Endodermal cell (in vitro differentiated cells): ENCODE measurements around the gene SIK1. TPM values are rescaled to one million over a fixed set of nuclear protein-coding genes. Genes with fewer than 3 reads are reported as not detected.
A peak's percentile ranks its signal among the peaks of the same experiment; 100 is the strongest.

Source experiments
- DNase-seq: peaks from one replicate; pipeline ENCODE4 v3.0.0-alpha.2; 2017
- H3K27ac ChIP-seq: 2 replicates; pipeline ENCODE4 v1.5.1; 2013; ENCODE audit warnings: mild to moderate bottlenecking, low read depth, low read length, moderate library complexity
- H3K27me3 ChIP-seq: 2 replicates; pipeline ENCODE4 v1.6.1; 2013; ENCODE audit warnings: mild to moderate bottlenecking, low read length, moderate library complexity; ENCODE audit not compliant: insufficient read depth, control insufficient read depth, poor library complexity, severe bottlenecking
- H3K36me3 ChIP-seq: 2 replicates; pipeline ENCODE4 v1.7.0; 2013; ENCODE audit warnings: mild to moderate bottlenecking, low read length, moderate library complexity; ENCODE audit not compliant: control insufficient read depth, insufficient read depth
- H3K4me1 ChIP-seq: one replicate; pipeline ENCODE4 v1.7.0; 2013; ENCODE audit warnings: low read length; ENCODE audit not compliant: control insufficient read depth, insufficient read depth
- H3K4me3 ChIP-seq: 2 replicates; pipeline ENCODE4 v1.5.1; 2013; ENCODE audit warnings: mild to moderate bottlenecking, low read length, moderate library complexity
- H3K9ac ChIP-seq: 2 replicates; pipeline ENCODE4 v1.6.1; 2013; ENCODE audit warnings: mild to moderate bottlenecking, low read length, moderate library complexity; ENCODE audit not compliant: poor library complexity, severe bottlenecking; ENCODE audit errors: extremely low read depth
- H3K9me3 ChIP-seq: 2 replicates; pipeline ENCODE4 v1.6.1; 2013; ENCODE audit warnings: mild to moderate bottlenecking, low read length, moderate library complexity; ENCODE audit not compliant: control insufficient read depth
- H3K27ac Mint-ChIP-seq: 2 replicates; pipeline ENCODE4 v1.8.0; 2020; ENCODE audit warnings: mixed read lengths
- H3K27me3 Mint-ChIP-seq: 2 replicates; pipeline ENCODE4 v1.8.0; 2021; ENCODE audit warnings: mild to moderate bottlenecking, mixed read lengths; ENCODE audit not compliant: insufficient read depth
- H3K36me3 Mint-ChIP-seq: 2 replicates; pipeline ENCODE4 v1.8.0; 2020; ENCODE audit warnings: low read depth, mixed read lengths
- H3K4me1 Mint-ChIP-seq: 2 replicates; pipeline ENCODE4 v1.8.0; 2020; ENCODE audit warnings: mixed read lengths
- H3K4me3 Mint-ChIP-seq: 2 replicates; pipeline ENCODE4 v1.8.0; 2020; ENCODE audit warnings: mild to moderate bottlenecking, moderate library complexity, mixed read lengths
- H3K9me3 Mint-ChIP-seq: 2 replicates; pipeline ENCODE4 v1.8.0; 2020; ENCODE audit warnings: mild to moderate bottlenecking, mixed read lengths
- CTCF ChIP-seq: fragments of 200-600 bp; sonication (generic); conservative IDR thresholded peaks from 2 replicates; pipeline ENCODE4 v1.5.0; 2021; ENCODE audit warnings: antibody characterized with exemption, mild to moderate bottlenecking
- WGBS, 2 experiments: methylation state at CpG; one replicate each; pipeline versions ENCODE4 v1.1.5 to v1.1.7; 2013; ENCODE audit warnings: missing lambda C conversion rate in 2 of 2, mixed read lengths in 1 of 2; ENCODE audit not compliant: insufficient coverage in 1 of 2, insufficient read length in 1 of 2; 5-methylcytosine and 5-hydroxymethylcytosine counted together
- total RNA-seq, 2 donors: library from RNA; stranded (reverse); fragmentation: NEBNext Ultra II Directional in 1 of 2; extraction: Animal tissue kit (Norgen Biotek cat#: 25700) in 1 of 2; gene quantifications; 2 replicates in 1 of 2; 3 replicates in 1 of 2; pipeline ENCODE4 v1.2.1, GENCODE V29; 2021

Gene SIK1
- total RNA-seq, 2 donors from 2014 or later = 3.5 to 3.8 TPM

- H3K27ac ChIP-seq = no peak overlapping the region
- Mint-ChIP-seq H3K4me3 (no peak overlapping the region), H3K27me3 (no peaks in the 10 kb centered on the region), H3K9me3 (no peaks in the 10 kb centered on the region), H3K36me3 (no peaks in the 10 kb centered on the region), H3K4me1 (peaks cover 2% of the 10 kb centered on the region), H3K27ac (no peak overlapping the region)
- H3K4me1 ChIP-seq = no peaks in the 10 kb centered on the region
- no peaks in the 10 kb centered on the region for H3K36me3 ChIP-seq
- TF ChIP-seq CTCF = no peak
- no peaks in the 10 kb centered on the region for H3K27me3 ChIP-seq
- no peak overlapping the region for H3K9ac ChIP-seq
- DNase-seq = no peak
- no peaks in the 10 kb centered on the region for H3K9me3 ChIP-seq
- WGBS, 2 experiments = 95 to 100% methylated on average over 7 to 9 of the region's 9 CpGs
- no peak overlapping the region for H3K4me3 ChIP-seq
These were observed 55.1 kb downstream of the SIK1 start for GRCh38 chr21:43371786-43372185.

- no peaks in the 10 kb centered on the region for H3K36me3 ChIP-seq
- no peaks in the 10 kb centered on the region for H3K36me3 Mint-ChIP-seq
- H3K4me3 ChIP-seq = no peak overlapping the region
- no peaks in the 10 kb centered on the region for H3K9me3 ChIP-seq
- no peak for DNase-seq
- no peaks in the 10 kb centered on the region for H3K4me1 Mint-ChIP-seq
- H3K27me3 ChIP-seq = no peaks in the 10 kb centered on the region
- no peak overlapping the region for H3K27ac ChIP-seq
- no peak overlapping the region for H3K4me3 Mint-ChIP-seq
- H3K27ac Mint-ChIP-seq = no peak overlapping the region
- no peaks in the 10 kb centered on the region for H3K27me3 Mint-ChIP-seq
- H3K4me1 ChIP-seq = no peaks in the 10 kb centered on the region
- no peak for TF ChIP-seq CTCF
- no peak overlapping the region for H3K9ac ChIP-seq
- no peaks in the 10 kb centered on the region for H3K9me3 Mint-ChIP-seq
- 33 to 68% methylated on average over 1 to 2 of the region's 2 CpGs for WGBS, 2 experiments
These were observed 55.9 kb downstream of the SIK1 start for GRCh38 chr21:43370888-43371570.

GRCh38 chr21:43370091-43370658 lies 56.8 kb downstream of the SIK1 start:
- Histone ChIP-seq H3K9ac (no peak overlapping the region), H3K27ac (peak overlapping the region; percentile 66), H3K4me3 (no peak overlapping the region), H3K36me3 (no peaks in the 10 kb centered on the region), H3K9me3 (no peaks in the 10 kb centered on the region), H3K4me1 (no peaks in the 10 kb centered on the region), H3K27me3 (no peaks in the 10 kb centered on the region)
- Mint-ChIP-seq H3K36me3 (no peaks in the 10 kb centered on the region), H3K9me3 (no peaks in the 10 kb centered on the region), H3K4me1 (no peaks in the 10 kb centered on the region), H3K27me3 (no peaks in the 10 kb centered on the region), H3K4me3 (no peak overlapping the region), H3K27ac (no peak overlapping the region)
- no peak for TF ChIP-seq CTCF
- DNase-seq = no peak
- WGBS, 2 experiments = 89 to 91% methylated on average over 17 to 20 of the region's 20 CpGs
